Parathyroid adenoma (tissue), 2 donors: ENCODE measurements around the gene UBQLN4.

Experiments
- H2AFZ ChIP-seq: fragments of 300-600 bp; sonication (generic); one replicate; pipeline ENCODE4 v1.7.0; 2017; ENCODE audit warnings: antibody characterized with exemption, mild to moderate bottlenecking
- H3K27ac ChIP-seq: fragments of 300-600 bp; sonication (generic); one replicate; pipeline ENCODE4 v1.7.0; 2017
- H3K27me3 ChIP-seq: fragments of 300-600 bp; sonication (generic); one replicate; pipeline ENCODE4 v1.7.0; 2017; ENCODE audit warnings: low read length; ENCODE audit not compliant: control insufficient read depth, insufficient read depth
- H3K36me3 ChIP-seq: fragments of 300-600 bp; sonication (generic); one replicate; pipeline ENCODE4 v1.7.0; 2017; ENCODE audit warnings: low read length; ENCODE audit not compliant: control insufficient read depth, insufficient read depth
- H3K4me1 ChIP-seq: fragments of 300-600 bp; sonication (generic); one replicate; pipeline ENCODE4 v1.7.0; 2017; ENCODE audit warnings: control low read depth
- H3K4me2 ChIP-seq: fragments of 300-600 bp; sonication (generic); one replicate; pipeline ENCODE4 v1.7.0; 2017; ENCODE audit warnings: low read length
- H3K4me3 ChIP-seq: fragments of 300-600 bp; sonication (generic); one replicate; pipeline ENCODE4 v1.7.0; 2017; ENCODE audit warnings: low read depth, low read length
- H3K79me2 ChIP-seq: fragments of 300-600 bp; sonication (generic); one replicate; pipeline ENCODE4 v1.7.0; 2017; ENCODE audit warnings: control low read depth
- H3K9ac ChIP-seq: fragments of 300-600 bp; sonication (generic); one replicate; pipeline ENCODE4 v1.7.0; 2017; ENCODE audit warnings: mild to moderate bottlenecking
- H3K9me3 ChIP-seq: fragments of 300-600 bp; sonication (generic); one replicate; pipeline ENCODE4 v1.7.0; 2017; ENCODE audit warnings: low read length; ENCODE audit not compliant: control insufficient read depth
- TF ChIP-seq, protein P1 (sequence below): fragments of 300-600 bp; sonication (generic); IDR thresholded peaks from one replicate; pipeline ENCODE4 v1.7.0; 2017; ENCODE audit warnings: antibody characterized with exemption, mild to moderate bottlenecking
- donor health status: primary hyperparathyroidism.

The UBQLN4 gene

GRCh38 chr1:156003923-156004188, 49.7 kb downstream of the UBQLN4 start:
- no peaks in the 10 kb centered on the region for H3K9me3 ChIP-seq
- TF ChIP-seq, protein P1, sequence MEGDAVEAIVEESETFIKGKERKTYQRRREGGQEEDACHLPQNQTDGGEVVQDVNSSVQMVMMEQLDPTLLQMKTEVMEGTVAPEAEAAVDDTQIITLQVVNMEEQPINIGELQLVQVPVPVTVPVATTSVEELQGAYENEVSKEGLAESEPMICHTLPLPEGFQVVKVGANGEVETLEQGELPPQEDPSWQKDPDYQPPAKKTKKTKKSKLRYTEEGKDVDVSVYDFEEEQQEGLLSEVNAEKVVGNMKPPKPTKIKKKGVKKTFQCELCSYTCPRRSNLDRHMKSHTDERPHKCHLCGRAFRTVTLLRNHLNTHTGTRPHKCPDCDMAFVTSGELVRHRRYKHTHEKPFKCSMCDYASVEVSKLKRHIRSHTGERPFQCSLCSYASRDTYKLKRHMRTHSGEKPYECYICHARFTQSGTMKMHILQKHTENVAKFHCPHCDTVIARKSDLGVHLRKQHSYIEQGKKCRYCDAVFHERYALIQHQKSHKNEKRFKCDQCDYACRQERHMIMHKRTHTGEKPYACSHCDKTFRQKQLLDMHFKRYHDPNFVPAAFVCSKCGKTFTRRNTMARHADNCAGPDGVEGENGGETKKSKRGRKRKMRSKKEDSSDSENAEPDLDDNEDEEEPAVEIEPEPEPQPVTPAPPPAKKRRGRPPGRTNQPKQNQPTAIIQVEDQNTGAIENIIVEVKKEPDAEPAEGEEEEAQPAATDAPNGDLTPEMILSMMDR = no peak
- H3K9ac ChIP-seq = no peak overlapping the region
- no peak overlapping the region for H2AFZ ChIP-seq
- H3K36me3 ChIP-seq = no peaks in the 10 kb centered on the region
- no peak overlapping the region for H3K4me3 ChIP-seq
- no peak overlapping the region for H3K4me2 ChIP-seq
- no peaks in the 10 kb centered on the region for H3K79me2 ChIP-seq
- H3K4me1 ChIP-seq = peaks cover under 1% of the 10 kb centered on the region
- H3K27me3 ChIP-seq = no peaks in the 10 kb centered on the region
- no peak overlapping the region for H3K27ac ChIP-seq

- Histone ChIP-seq H3K4me1 (no peaks in the 10 kb centered on the region), H3K9ac (no peak overlapping the region), H3K4me3 (no peak overlapping the region), H3K27me3 (no peaks in the 10 kb centered on the region), H3K79me2 (no peaks in the 10 kb centered on the region), H3K4me2 (no peak overlapping the region), H3K9me3 (no peaks in the 10 kb centered on the region), H2AFZ (no peak overlapping the region), H3K36me3 (no peaks in the 10 kb centered on the region), H3K27ac (no peak overlapping the region)
- TF ChIP-seq, protein P1 = no peak
Observed at GRCh38 chr1:156002188-156002911, 51.2 kb downstream of the UBQLN4 start.

- Histone ChIP-seq H3K79me2 (no peaks in the 10 kb centered on the region), H3K9ac (no peak overlapping the region), H3K4me2 (no peak overlapping the region), H3K36me3 (no peaks in the 10 kb centered on the region), H3K4me3 (no peak overlapping the region), H3K27ac (no peak overlapping the region), H3K9me3 (no peaks in the 10 kb centered on the region), H2AFZ (no peak overlapping the region), H3K4me1 (no peaks in the 10 kb centered on the region), H3K27me3 (no peaks in the 10 kb centered on the region)
- TF ChIP-seq, protein P1 = no peak
Observed at GRCh38 chr1:156001662-156002171, 51.9 kb downstream of the UBQLN4 start.

GRCh38 chr1:156001021-156001661, 52.5 kb downstream of the UBQLN4 start:
- Histone ChIP-seq H3K36me3 (no peaks in the 10 kb centered on the region), H3K4me3 (no peak overlapping the region), H3K79me2 (no peaks in the 10 kb centered on the region), H3K27me3 (no peaks in the 10 kb centered on the region), H3K9me3 (no peaks in the 10 kb centered on the region), H3K9ac (no peak overlapping the region), H2AFZ (no peak overlapping the region), H3K4me2 (no peak overlapping the region), H3K4me1 (no peaks in the 10 kb centered on the region), H3K27ac (no peak overlapping the region)
- TF ChIP-seq, protein P1 = no peak

DNA sequence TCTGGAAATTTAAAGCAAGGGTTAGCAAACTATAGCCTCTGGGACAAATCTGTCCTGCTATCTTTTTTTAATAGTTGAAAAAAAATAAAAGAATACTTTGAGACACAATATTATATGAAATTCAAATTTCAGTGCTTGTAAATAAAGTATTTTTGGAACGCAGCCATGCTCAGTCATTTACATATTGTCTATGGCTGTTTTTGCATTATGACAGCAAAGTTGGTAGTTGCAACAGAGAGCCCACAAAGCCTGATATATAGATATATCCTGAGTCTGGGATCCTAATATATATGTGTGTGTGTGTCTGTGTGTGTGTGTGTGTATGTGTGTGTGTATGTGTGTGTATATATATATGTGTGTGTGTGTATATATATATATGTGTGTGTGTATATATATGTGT, 53.6 kb downstream of the UBQLN4 start:
- no peak overlapping the region for H3K4me2 ChIP-seq
- no peaks in the 10 kb centered on the region for H3K36me3 ChIP-seq
- no peak overlapping the region for H3K9ac ChIP-seq
- TF ChIP-seq, protein P1 = no peak
- H3K4me1 ChIP-seq = no peaks in the 10 kb centered on the region
- H3K4me3 ChIP-seq = no peak overlapping the region
- H3K79me2 ChIP-seq = no peaks in the 10 kb centered on the region
- H3K9me3 ChIP-seq = no peaks in the 10 kb centered on the region
- no peak overlapping the region for H3K27ac ChIP-seq
- no peaks in the 10 kb centered on the region for H3K27me3 ChIP-seq
- H2AFZ ChIP-seq = no peak overlapping the region
